ENCODE measurements around the gene SYNGAP1.

Gene SYNGAP1

GRCh38 chr6:33437666-33438065 lies 17.8 kb downstream of the SYNGAP1 start:
- no peak for TF ChIP-seq EP300 (IDR thresholded peaks at IDR 0.05; ENCODE audit: borderline replicate concordance)
- TF ChIP-seq ZBTB7A (IDR thresholded peaks at IDR 0.05; ENCODE audit: low read depth), result no peak
- TF ChIP-seq TEAD4 (IDR thresholded peaks at IDR 0.05), result no peak
- TF ChIP-seq TCF12 (IDR thresholded peaks at IDR 0.05; ENCODE audit: low read depth), result no peak
- no peak for TF ChIP-seq RAD21 (IDR thresholded peaks at IDR 0.05; ENCODE audit: low read depth)
- no peak for TF ChIP-seq EGR1 (IDR thresholded peaks at IDR 0.05)
- TF ChIP-seq YY1 (IDR thresholded peaks at IDR 0.05; ENCODE audit: low read depth), result no peak
- no peak for TF ChIP-seq CREB1 (IDR thresholded peaks at IDR 0.05; ENCODE audit: low read depth)
- no peak for TF ChIP-seq TAF1 (IDR thresholded peaks at IDR 0.05; ENCODE audit: low read depth)
- TF ChIP-seq, protein P1, sequence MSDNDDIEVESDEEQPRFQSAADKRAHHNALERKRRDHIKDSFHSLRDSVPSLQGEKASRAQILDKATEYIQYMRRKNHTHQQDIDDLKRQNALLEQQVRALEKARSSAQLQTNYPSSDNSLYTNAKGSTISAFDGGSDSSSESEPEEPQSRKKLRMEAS (IDR thresholded peaks at IDR 0.05), result no peak
- no peak for TF ChIP-seq REST (IDR thresholded peaks at IDR 0.05; ENCODE audit: low read depth)
- TF ChIP-seq NFIC (IDR thresholded peaks at IDR 0.05), result no peak
- TF ChIP-seq, protein P2, sequence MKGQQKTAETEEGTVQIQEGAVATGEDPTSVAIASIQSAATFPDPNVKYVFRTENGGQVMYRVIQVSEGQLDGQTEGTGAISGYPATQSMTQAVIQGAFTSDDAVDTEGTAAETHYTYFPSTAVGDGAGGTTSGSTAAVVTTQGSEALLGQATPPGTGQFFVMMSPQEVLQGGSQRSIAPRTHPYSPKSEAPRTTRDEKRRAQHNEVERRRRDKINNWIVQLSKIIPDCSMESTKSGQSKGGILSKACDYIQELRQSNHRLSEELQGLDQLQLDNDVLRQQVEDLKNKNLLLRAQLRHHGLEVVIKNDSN (IDR thresholded peaks at IDR 0.05), result no peak
- no peak for TF ChIP-seq CEBPB (IDR thresholded peaks at IDR 0.05)
- no peak for TF ChIP-seq FOXM1 (IDR thresholded peaks at IDR 0.05; ENCODE audit: borderline replicate concordance, low read depth)

DNA sequence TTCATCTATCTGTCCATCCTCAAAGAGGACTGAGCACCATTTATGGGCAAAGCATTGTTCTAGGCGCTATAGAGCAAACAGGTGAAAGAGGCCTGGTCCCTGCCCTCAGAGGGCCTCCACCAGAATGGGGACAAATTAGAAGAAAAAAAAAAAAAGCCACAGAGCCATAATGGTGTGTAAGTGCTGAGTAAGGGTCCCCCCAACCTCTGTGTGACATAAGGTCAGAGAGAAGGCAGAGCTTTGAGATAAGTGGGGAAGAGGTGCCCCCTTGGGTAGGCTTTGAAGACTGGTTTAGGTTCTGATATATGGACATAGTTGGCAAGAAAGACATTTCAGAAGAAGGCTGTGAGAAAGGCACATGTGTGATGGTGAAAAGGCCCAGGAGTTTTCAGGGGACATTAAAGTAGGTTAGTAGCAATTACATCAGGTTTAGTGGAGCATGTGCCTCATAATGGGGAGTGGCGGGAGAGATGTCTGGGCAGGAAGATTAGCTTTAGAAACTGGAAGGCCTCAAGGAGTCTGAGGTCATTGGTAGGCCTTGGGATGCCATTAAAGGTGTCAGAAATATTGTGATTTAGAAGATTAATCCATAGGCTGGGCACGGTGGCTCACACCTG lies 19.2 kb downstream of the SYNGAP1 start:
- TF ChIP-seq, protein P2 (IDR thresholded peaks at IDR 0.05), result no peak
- no peak for TF ChIP-seq RAD21 (IDR thresholded peaks at IDR 0.05; ENCODE audit: low read depth)

DNA sequence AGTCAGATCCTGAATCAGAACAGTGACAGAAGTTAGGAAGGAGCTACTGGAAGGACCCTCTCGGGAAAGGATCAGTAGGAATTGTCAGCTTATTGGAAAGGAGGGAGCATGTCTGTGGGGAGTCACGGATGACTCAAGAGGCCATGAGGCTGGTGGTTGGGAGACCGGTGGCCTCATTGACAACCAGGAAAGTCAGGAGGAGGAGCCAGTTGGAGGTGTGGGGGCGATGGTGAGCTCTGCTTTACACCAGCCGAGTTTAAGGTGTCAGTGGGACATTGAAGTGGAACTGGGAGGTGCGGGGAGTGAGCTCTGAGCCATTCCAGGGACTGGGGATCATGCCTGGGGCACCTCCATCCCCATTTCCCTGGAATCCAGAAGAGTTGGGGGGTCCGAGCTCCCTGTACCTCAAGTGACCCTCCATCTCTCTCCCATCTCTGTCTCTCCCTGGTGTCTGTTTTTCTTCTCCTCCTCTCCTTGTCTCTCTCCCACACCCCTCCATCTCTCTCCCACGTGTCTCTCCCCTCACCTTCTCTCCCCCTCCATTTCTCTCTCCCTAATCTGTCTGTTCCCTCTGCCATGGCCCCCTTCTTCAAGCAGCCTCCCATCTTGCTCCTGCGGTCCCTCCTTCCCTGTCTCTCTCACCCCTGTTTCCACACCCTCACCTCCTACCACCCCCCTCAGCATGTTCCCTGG lies 20.2 kb downstream of the SYNGAP1 start:
- TF ChIP-seq NFIC (IDR thresholded peaks at IDR 0.05) (no peak), RAD21 (IDR thresholded peaks at IDR 0.05; ENCODE audit: low read depth) (no peak), REST (IDR thresholded peaks at IDR 0.05; ENCODE audit: low read depth) (no peak), TCF12 (IDR thresholded peaks at IDR 0.05; ENCODE audit: low read depth) (no peak), TEAD4 (IDR thresholded peaks at IDR 0.05) (no peak), CREB1 (IDR thresholded peaks at IDR 0.05; ENCODE audit: low read depth) (no peak)
- TF ChIP-seq, protein P2 (IDR thresholded peaks at IDR 0.05), result no peak

DNA sequence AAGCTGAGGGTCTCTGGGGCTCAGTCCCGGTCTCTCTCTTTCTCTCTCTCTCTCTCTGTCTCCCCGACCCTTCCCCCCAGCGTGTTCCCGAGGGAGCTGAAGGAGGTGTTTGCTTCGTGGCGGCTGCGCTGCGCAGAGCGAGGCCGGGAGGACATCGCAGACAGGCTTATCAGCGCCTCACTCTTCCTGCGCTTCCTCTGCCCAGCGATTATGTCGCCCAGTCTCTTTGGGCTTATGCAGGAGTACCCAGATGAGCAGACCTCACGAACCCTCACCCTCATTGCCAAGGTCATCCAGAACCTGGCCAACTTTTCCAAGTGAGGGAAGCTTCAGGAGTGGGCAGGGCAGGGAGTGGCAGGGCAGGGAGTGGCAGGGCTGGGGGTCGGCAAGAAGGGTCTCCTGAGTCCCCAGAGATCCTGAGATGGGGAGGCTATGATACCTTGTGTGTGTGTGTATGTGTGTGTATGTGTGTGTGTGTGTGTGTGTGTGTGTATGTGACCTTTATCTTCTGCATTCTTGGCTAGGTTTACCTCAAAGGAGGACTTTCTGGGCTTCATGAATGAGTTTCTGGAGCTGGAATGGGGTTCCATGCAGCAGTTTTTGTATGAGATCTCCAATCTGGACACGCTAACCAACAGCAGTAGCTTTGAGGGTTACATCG lies 20.9 kb downstream of the SYNGAP1 start:
- TF ChIP-seq TCF12 (IDR thresholded peaks at IDR 0.05; ENCODE audit: low read depth), result no peak
- TF ChIP-seq CREB1 (IDR thresholded peaks at IDR 0.05; ENCODE audit: low read depth), result no peak
- TF ChIP-seq YY1 (IDR thresholded peaks at IDR 0.05; ENCODE audit: low read depth), result no peak
- no peak for TF ChIP-seq TEAD4 (IDR thresholded peaks at IDR 0.05)
- TF ChIP-seq REST (IDR thresholded peaks at IDR 0.05; ENCODE audit: low read depth), result no peak
- no peak for TF ChIP-seq EP300 (IDR thresholded peaks at IDR 0.05; ENCODE audit: borderline replicate concordance)
- TF ChIP-seq CEBPB (IDR thresholded peaks at IDR 0.05), result no peak
- TF ChIP-seq NFIC (IDR thresholded peaks at IDR 0.05), result no peak
- TF ChIP-seq RAD21 (IDR thresholded peaks at IDR 0.05; ENCODE audit: low read depth), result no peak
- no peak for TF ChIP-seq ZBTB7A (IDR thresholded peaks at IDR 0.05; ENCODE audit: low read depth)
- TF ChIP-seq TAF1 (IDR thresholded peaks at IDR 0.05; ENCODE audit: low read depth), result no peak
- TF ChIP-seq FOXM1 (IDR thresholded peaks at IDR 0.05; ENCODE audit: borderline replicate concordance, low read depth), result no peak
